ENCODE measurements around the gene MAP2.

DNA sequence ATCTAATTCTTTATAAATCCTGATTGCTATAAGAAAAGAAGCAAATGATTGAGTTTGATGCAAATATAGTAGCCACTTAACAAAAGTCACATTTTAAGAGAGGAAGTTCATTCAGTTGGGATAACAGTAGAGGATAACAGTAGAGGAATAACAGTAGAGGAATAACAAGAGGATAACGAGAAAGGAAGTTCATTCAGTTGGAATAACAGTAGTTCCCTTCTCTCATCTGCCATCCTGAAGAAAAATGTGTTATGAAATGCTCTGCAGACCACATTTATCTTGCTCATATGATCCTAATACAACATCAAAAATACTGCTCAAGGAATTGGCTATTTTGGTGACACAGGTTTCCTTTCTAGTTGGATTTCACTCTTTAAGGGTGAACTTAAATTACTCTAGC is 242.4 kb downstream of the MAP2 start:
- TF ChIP-seq, protein P1, sequence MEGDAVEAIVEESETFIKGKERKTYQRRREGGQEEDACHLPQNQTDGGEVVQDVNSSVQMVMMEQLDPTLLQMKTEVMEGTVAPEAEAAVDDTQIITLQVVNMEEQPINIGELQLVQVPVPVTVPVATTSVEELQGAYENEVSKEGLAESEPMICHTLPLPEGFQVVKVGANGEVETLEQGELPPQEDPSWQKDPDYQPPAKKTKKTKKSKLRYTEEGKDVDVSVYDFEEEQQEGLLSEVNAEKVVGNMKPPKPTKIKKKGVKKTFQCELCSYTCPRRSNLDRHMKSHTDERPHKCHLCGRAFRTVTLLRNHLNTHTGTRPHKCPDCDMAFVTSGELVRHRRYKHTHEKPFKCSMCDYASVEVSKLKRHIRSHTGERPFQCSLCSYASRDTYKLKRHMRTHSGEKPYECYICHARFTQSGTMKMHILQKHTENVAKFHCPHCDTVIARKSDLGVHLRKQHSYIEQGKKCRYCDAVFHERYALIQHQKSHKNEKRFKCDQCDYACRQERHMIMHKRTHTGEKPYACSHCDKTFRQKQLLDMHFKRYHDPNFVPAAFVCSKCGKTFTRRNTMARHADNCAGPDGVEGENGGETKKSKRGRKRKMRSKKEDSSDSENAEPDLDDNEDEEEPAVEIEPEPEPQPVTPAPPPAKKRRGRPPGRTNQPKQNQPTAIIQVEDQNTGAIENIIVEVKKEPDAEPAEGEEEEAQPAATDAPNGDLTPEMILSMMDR (conservative IDR thresholded peaks at IDR 0.05; ENCODE audit: low read length): no peak
- TF ChIP-seq EZH2phosphoT487 (IDR thresholded peaks at IDR 0.05; ENCODE audit: borderline replicate concordance, low read depth, low read length): no peak

Data from OCI-LY7 (cell line).